HepG2 (cell line): ENCODE measurements around the gene RAD51D. TPM values are rescaled to one million over a fixed set of nuclear protein-coding genes. Genes with fewer than 3 reads are reported as not detected.

Experiments
- ATAC-seq: fragments of 200-7000 bp; cut with Tn5 transposase; 3 replicates; pipeline ENCODE4 v1.9.1; 2020; ENCODE audit warnings: mild to moderate bottlenecking, moderate library complexity
- BruUV-seq: library from RNA; stranded (reverse); fragments of 400-500 nt; replicated peaks from 2 replicates; lab custom pipeline; 2021; lab: Mats Ljungman, UMichigan
- CTCF ChIA-PET: fragments of 300-600 bp; formaldehyde crosslinking; extraction: SDS; loops from one replicate; lab custom pipeline; 2021; ENCODE audit warnings: low total read pairs, inconsistent platforms, low intra/inter-chr PET ratio; lab: Yijun Ruan, JAX
- POLR2A ChIA-PET: fragments of 350-600 bp; sonication (Branson Sonifier 250); formaldehyde crosslinking; loops from one replicate; lab custom pipeline; 2020; ENCODE audit warnings: antibody characterized with exemption, inconsistent platforms; lab: Yijun Ruan, JAX
- DNase-seq: peaks from one replicate; pipeline ENCODE4 v3.0.0-alpha.2; 2015; ENCODE audit warnings: low spot score
- FAIRE-seq: peaks from 3 replicates; lab custom pipeline; 2011; peaks lifted over from hg19 to GRCh38; lab: Jason Lieb, UNC
- H2AFZ ChIP-seq: one replicate; pipeline ENCODE4 v1.6.1; 2011; ENCODE audit warnings: low read length, inconsistent platforms
- H3K27ac ChIP-seq: fragments of 300-600 bp; 3 replicates; pipeline ENCODE4 v1.8.0; 2011; ENCODE audit warnings: mixed run types, mild to moderate bottlenecking, mixed read lengths, low read length, inconsistent platforms; ENCODE audit not compliant: insufficient read depth; ENCODE audit errors: extremely low read length
- H3K27me3 ChIP-seq, 2 experiments: fragments of 200-600 bp in 1 of 2; 2 replicates in 1 of 2; 3 replicates in 1 of 2; pipeline versions ENCODE4 v1.6.0 to v1.8.0; 2011; ENCODE audit warnings: low read length in 2 of 2, mild to moderate bottlenecking in 2 of 2, moderate library complexity in 2 of 2, inconsistent platforms in 1 of 2; ENCODE audit not compliant: insufficient read depth in 2 of 2, control insufficient read depth in 1 of 2
- H3K36me3 ChIP-seq, 2 experiments: fragments of 200-600 bp in 1 of 2; replicated peaks in 1 of 2; 2 replicates in 1 of 2; 3 replicates in 1 of 2; pipeline versions ENCODE4 v1.5.1 to v1.8.0; 2011; ENCODE audit warnings: low read length in 2 of 2, inconsistent platforms in 1 of 2; ENCODE audit not compliant: insufficient read depth in 2 of 2, control insufficient read depth in 1 of 2
- H3K4me1 ChIP-seq: 2 replicates; pipeline ENCODE4 v1.5.1; 2012; ENCODE audit warnings: low read length, inconsistent platforms; ENCODE audit not compliant: insufficient read depth
- H3K4me2 ChIP-seq: 2 replicates; pipeline ENCODE4 v1.6.0; 2011; ENCODE audit warnings: low read depth, low read length, inconsistent platforms
- H3K4me3 ChIP-seq, 3 experiments: fragments of 200-600 bp in 1 of 3; sonication (generic), shearing (Covaris generic) in 1 of 3; replicated peaks in 1 of 3; 2 replicates each; pipeline ENCODE4 v1.5.1; 2011 to 2016; ENCODE audit warnings: low read length in 3 of 3, inconsistent platforms in 2 of 3, low read depth in 2 of 3, mild to moderate bottlenecking in 2 of 3, control low read depth in 1 of 3, mixed read lengths in 1 of 3; ENCODE audit not compliant: insufficient read depth in 1 of 3
- H3K79me2 ChIP-seq: one replicate; pipeline ENCODE4 v1.6.1; 2011; ENCODE audit warnings: low read length, inconsistent platforms; ENCODE audit not compliant: insufficient read depth
- H3K9ac ChIP-seq: 2 replicates; pipeline ENCODE4 v1.6.0; 2011; ENCODE audit warnings: mild to moderate bottlenecking, low read depth, low read length, inconsistent platforms; ENCODE audit not compliant: insufficient read depth
- H3K9me3 ChIP-seq: 2 replicates; pipeline ENCODE4 v1.5.1; 2012; ENCODE audit warnings: mild to moderate bottlenecking, low read length
- H4K20me1 ChIP-seq: 2 replicates; pipeline ENCODE4 v1.6.0; 2011; ENCODE audit warnings: inconsistent platforms, mild to moderate bottlenecking, low read length, moderate library complexity; ENCODE audit not compliant: insufficient read depth
- ARID3A ChIP-seq: IDR thresholded peaks from 2 replicates; pipeline ENCODE4 v1.6.1; 2012; ENCODE audit warnings: low read depth, low read length, improper control_type of control experiment
- KLF6 ChIP-seq: IDR thresholded peaks from 2 replicates; pipeline ENCODE4 v1.8.0; 2016; ENCODE audit warnings: missing biosample characterization, missing genetic modification reagents
- NR3C1 ChIP-seq: sonication (generic); formaldehyde crosslinking; IDR thresholded peaks from 2 replicates; pipeline ENCODE4 v1.4.0; 2020; ENCODE audit warnings: missing genetic modification reagents
- POLR2AphosphoS5 ChIP-seq: IDR thresholded peaks from 2 replicates; pipeline ENCODE4 v1.6.1; 2012; ENCODE audit warnings: low read depth, low read length
- SIN3A ChIP-seq: IDR thresholded peaks from 2 replicates; pipeline ENCODE4 v1.6.1; 2011; ENCODE audit warnings: low read depth, mild to moderate bottlenecking, control low read depth, low read length, borderline replicate concordance
- SMAD9 ChIP-seq: sonication (generic); formaldehyde crosslinking; IDR thresholded peaks from 2 replicates; pipeline ENCODE4 v1.5.1; 2020; ENCODE audit warnings: mild to moderate bottlenecking, missing genetic modification reagents
- ZIK1 ChIP-seq: sonication (generic); formaldehyde crosslinking; IDR thresholded peaks from 2 replicates; pipeline ENCODE4 v1.5.0; 2020; ENCODE audit warnings: mild to moderate bottlenecking, low read depth, missing genetic modification reagents, borderline replicate concordance
- ZNF24 ChIP-seq: fragments of 450-650 bp; IDR thresholded peaks from 2 replicates; pipeline ENCODE4 v1.6.1; 2017; ENCODE audit warnings: antibody characterized with exemption, mild to moderate bottlenecking
- ZNF614 ChIP-seq: IDR thresholded peaks from 2 replicates; pipeline ENCODE4 v1.6.1; 2018; ENCODE audit warnings: missing biosample characterization, missing genetic modification reagents, inconsistent platforms, borderline replicate concordance
- WGBS: methylation state at CpG from one replicate; pipeline ENCODE4 v1.1.6; 2017; ENCODE audit warnings: low lambda C conversion rate; 5-methylcytosine and 5-hydroxymethylcytosine counted together
- in situ Hi-C: cut with HindIII; loops from 2 replicates; pipeline ENCODE4 v1.10.0; 2017; ENCODE audit warnings: low pct_unique_long_range_greater_than_20kb; ENCODE audit not compliant: extremely low pct_ligation_motif_present
- intact Hi-C: fragments of 100-400 bp; cut with micrococcal nuclease; formaldehyde crosslinking; loops from one replicate; pipeline ENCODE4 v1.10.0; 2022; ENCODE audit not compliant: unreplicated experiment
- polyA plus RNA-seq, 8 experiments: library from polyadenylated mRNA; depleted of rRNA in 3 of 8; stranded (reverse) in 7 of 8; unstranded in 1 of 8; fragments of >200 nt; fragmentation: Illumina TruSeq in 4 of 8; extraction: Trizol in 4 of 8; gene quantifications; 2 replicates each; pipeline versions ENCODE4 v1.2.1 to v1.2.3, GENCODE V29; 2011 to 2016; ENCODE audit warnings: low read depth in 4 of 8, missing spikeins in 1 of 8, mixed read lengths in 1 of 8; ENCODE audit not compliant: insufficient read depth in 1 of 8
- total RNA-seq, 5 experiments: library from RNA; depleted of rRNA; stranded (reverse); fragments of >200 nt; fragmentation: Illumina TruSeq; extraction: Trizol; gene quantifications; 2 replicates each; pipeline ENCODE4 v1.2.3, GENCODE V29; 2016; ENCODE audit warnings: low read depth in 1 of 5

The RAD51D gene
- total and polyA plus RNA-seq, 2 of the 13 experiments (the other 11 are each of a cell fraction or from before 2014, with no cell fraction given) = 6.7 to 13.1 TPM

GRCh38 chr17:35101036-35101435 lies 18.6 kb downstream of the RAD51D start:
- DNase-seq (no peak), FAIRE-seq (no peak), ATAC-seq (no peak)
- no peaks in the 10 kb centered on the region for H3K9me3 ChIP-seq
- H3K9ac ChIP-seq = no peak overlapping the region
- CTCF ChIA-PET = no interaction called here
- no peak overlapping the region for H3K4me2 ChIP-seq
- peaks cover 3 to 34% of the 10 kb centered on the region in 2 experiments; a peak in 4 of 5 replicates for H3K36me3 ChIP-seq
- intact Hi-C loops = no loop called here
- H3K27me3 ChIP-seq = no peaks in the 10 kb centered on the region
- H4K20me1 ChIP-seq = no peaks in the 10 kb centered on the region
- no peaks in the 10 kb centered on the region for H3K79me2 ChIP-seq
- H3K4me1 ChIP-seq = no peaks in the 10 kb centered on the region
- 94% methylated on average over 7 of the region's 14 CpGs for WGBS
- in situ Hi-C loops = loop anchor here (25.0 kb wide), 1 partner anchor 514 kb away; the partner anchor contains the start of gene TMEM132E
- no peak overlapping the region for H3K4me3 ChIP-seq
- BruUV-seq = no TSS peak
- no peak overlapping the region for H3K27ac ChIP-seq
- TF ChIP-seq ZNF614 (CRISPR knock-in tag) (no peak), ZNF24 (no peak), SIN3A (no peak), NR3C1 (CRISPR knock-in tag) (no peak), SMAD9 (CRISPR knock-in tag) (no peak), POLR2AphosphoS5 (no peak), KLF6 (CRISPR knock-in tag) (no peak), ZIK1 (no peak), ARID3A (no peak)
- TF ChIP-seq, all 625 proteins: peak for 0
- POLR2A ChIA-PET = no interaction called here
- no peak overlapping the region for H2AFZ ChIP-seq
